GM12874 (cell line): Measurements from ENCODE around the gene CLEC16A.

Source experiments
- CTCF ChIP-seq: IDR thresholded peaks from 2 replicates; pipeline ENCODE4 v1.5.1; 2011; ENCODE audit warnings: low read depth, mild to moderate bottlenecking, control low read depth, low read length, moderate library complexity; ENCODE audit not compliant: insufficient read depth

Gene CLEC16A

GRCh38 chr16:11219178-11219577, 274.8 kb downstream of the CLEC16A start:
- no peak for TF ChIP-seq CTCF

- TF ChIP-seq CTCF = no peak
These were observed 279.9 kb downstream of the CLEC16A start for GRCh38 chr16:11224096-11224893.

- TF ChIP-seq CTCF = no peak
These were observed 280.7 kb downstream of the CLEC16A start for GRCh38 chr16:11224894-11225676.

GRCh38 chr16:11225677-11226549, 281.5 kb downstream of the CLEC16A start:
- TF ChIP-seq CTCF = no peak

GRCh38 chr16:11229432-11229831, 285.1 kb downstream of the CLEC16A start:
- no peak for TF ChIP-seq CTCF

- TF ChIP-seq CTCF = no peak
These were observed 285.5 kb downstream of the CLEC16A start for GRCh38 chr16:11229906-11230305.
